GM13976 (cell line): ENCODE results near the gene CRTAC1.

ENCODE experiments used
- DNase-seq: peaks from one replicate; pipeline ENCODE4 v3.0.0; 2012; ENCODE audit warnings: low spot score
- CTCF ChIP-seq: IDR thresholded peaks from 2 replicates; pipeline ENCODE4 v1.5.1; 2012; ENCODE audit warnings: borderline replicate concordance, mild to moderate bottlenecking; ENCODE audit not compliant: insufficient read depth; ENCODE audit errors: extremely low read depth, missing control alignments, control extremely low read depth
- in situ Hi-C: fragments of 300-500 bp; cut with MboI; formaldehyde crosslinking; loops from one replicate; pipeline ENCODE4 v1.12.0; 2022; ENCODE audit warnings: low sequenced_read_pairs, mixed read lengths, inconsistent platforms; ENCODE audit not compliant: unreplicated experiment

CRTAC1 gene

GRCh38 chr10:97861097-97861750 lies 169.2 kb downstream of the CRTAC1 start:
- DNase-seq = no peak
- in situ Hi-C loops = no loop called here
- no peak for TF ChIP-seq CTCF

DNA sequence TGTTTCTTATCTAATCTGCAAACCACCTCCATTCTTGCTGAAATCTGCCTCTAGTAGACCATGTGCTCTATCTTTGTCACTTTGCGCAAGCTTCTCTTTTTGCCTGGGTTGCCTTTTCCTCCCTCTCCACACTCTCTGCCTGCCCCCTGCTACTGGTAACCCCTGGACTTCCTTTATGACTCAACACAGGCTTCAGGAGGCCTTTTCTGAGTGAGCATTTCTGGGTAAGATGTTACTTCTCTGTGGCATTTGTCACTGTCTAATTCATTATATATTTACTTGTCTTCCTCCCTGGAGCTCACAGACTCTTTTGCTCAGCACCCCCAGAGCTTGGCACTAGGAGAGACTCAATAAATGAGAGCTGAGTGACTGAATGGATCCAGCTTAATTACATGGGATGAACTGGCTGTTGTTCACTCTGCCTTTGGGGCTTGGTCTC lies 172.4 kb downstream of the CRTAC1 start:
- in situ Hi-C loops = no loop called here
- no peak for TF ChIP-seq CTCF
- no peak for DNase-seq

DNA sequence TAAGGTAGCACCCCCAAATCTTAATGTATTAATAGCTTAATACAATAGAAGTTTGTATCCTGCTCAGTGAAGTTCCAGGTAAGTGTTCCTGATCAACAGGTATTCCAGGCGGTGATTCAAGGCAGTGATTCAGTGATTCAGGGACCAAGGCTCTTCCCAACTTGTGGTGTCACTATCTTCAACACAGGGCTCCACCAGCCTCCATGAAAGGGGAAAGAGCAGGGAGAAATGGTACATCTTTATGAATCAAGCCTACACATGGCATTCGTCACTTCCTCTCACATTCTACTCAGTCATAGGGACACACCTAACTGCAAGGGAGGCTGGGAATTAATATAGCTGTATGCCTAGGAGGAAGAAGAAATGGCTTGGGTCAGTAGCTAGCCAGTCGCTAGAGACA lies 175.7 kb downstream of the CRTAC1 start:
- in situ Hi-C loops = no loop called here
- no peak for TF ChIP-seq CTCF
- no peak for DNase-seq

GRCh38 chr10:97852840-97853405 lies 177.5 kb downstream of the CRTAC1 start:
- in situ Hi-C loops = no loop called here
- DNase-seq = no peak
- TF ChIP-seq CTCF = no peak

DNA sequence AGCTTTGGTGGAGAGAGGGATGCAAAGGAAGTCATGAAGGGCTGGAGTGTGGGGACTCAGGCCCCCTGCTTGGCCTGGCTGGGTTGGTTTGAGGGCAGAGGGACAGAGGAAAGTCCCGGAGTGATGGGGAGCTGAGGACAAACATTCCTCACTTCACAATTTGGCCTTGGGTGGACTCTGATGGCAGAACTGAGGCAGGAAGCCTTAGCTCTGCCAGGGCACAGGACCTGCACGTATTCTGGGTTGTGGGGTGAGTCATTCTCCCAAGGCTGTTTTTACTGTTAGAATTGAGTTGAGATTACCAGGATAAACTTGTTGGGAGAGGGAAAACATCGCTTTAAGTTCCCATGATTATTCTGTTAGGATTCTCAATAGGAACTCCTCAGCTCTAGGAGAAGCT lies 178.1 kb downstream of the CRTAC1 start:
- in situ Hi-C loops = no loop called here
- TF ChIP-seq CTCF = no peak
- DNase-seq = no peak

- DNase-seq = no peak
- in situ Hi-C loops = no loop called here
- no peak for TF ChIP-seq CTCF
Measured at GRCh38 chr10:97851341-97852001, 178.9 kb downstream of the CRTAC1 start.
